Coronary artery (tissue), 2 donors: ENCODE results near the gene NFIB.
A peak's percentile ranks its signal among the peaks of the same experiment; 100 is the strongest.

Experiments
- DNase-seq: peaks from one replicate; pipeline ENCODE4 v3.0.0-alpha.2; 2017; ENCODE audit warnings: low spot score
- H3K27ac ChIP-seq, 2 donors: fragments of 200-600 bp; sonication (generic); one replicate each; pipeline ENCODE4 v1.5.1; 2016 to 2019
- H3K4me3 ChIP-seq: fragments of 200-600 bp; sonication (generic); 2 replicates; pipeline ENCODE4 v1.5.1; 2016; ENCODE audit warnings: mild to moderate bottlenecking, moderate library complexity
- TF ChIP-seq, protein P1 (sequence below): fragments of 200-600 bp; sonication (generic); IDR thresholded peaks from one replicate; pipeline ENCODE4 v1.5.1; 2019; ENCODE audit warnings: antibody characterized with exemption

The NFIB gene

DNA sequence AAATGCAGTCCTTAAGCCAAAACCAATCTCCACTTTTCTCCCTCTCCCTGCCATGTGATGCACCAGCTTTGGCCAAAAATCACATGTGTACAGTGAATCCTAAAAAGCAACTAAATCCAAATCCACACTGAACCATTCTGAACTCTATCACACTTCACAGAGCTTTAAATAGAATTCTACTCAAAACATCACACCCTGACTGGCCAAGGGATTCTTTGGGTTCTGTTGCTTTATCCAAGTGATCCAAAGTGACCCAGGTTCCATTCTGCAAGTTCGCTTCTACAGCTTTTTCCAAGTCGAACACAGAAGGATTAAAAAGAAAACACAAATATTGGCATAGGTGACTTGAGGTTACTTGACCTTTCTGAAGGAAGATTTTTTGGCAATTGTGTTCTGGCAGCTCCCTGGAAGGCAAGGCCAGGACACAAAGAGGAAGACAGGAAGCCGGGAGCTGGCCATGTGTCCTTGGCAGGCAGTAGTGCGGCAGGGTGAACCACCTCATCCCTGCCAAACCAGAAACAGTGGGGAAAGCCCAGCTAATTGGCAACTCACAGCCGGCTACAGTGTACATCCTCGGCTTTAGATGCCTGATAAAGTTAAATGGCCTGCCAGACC is 115.0 kb downstream of the NFIB start:
- TF ChIP-seq, protein P1, sequence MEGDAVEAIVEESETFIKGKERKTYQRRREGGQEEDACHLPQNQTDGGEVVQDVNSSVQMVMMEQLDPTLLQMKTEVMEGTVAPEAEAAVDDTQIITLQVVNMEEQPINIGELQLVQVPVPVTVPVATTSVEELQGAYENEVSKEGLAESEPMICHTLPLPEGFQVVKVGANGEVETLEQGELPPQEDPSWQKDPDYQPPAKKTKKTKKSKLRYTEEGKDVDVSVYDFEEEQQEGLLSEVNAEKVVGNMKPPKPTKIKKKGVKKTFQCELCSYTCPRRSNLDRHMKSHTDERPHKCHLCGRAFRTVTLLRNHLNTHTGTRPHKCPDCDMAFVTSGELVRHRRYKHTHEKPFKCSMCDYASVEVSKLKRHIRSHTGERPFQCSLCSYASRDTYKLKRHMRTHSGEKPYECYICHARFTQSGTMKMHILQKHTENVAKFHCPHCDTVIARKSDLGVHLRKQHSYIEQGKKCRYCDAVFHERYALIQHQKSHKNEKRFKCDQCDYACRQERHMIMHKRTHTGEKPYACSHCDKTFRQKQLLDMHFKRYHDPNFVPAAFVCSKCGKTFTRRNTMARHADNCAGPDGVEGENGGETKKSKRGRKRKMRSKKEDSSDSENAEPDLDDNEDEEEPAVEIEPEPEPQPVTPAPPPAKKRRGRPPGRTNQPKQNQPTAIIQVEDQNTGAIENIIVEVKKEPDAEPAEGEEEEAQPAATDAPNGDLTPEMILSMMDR: no peak
- DNase-seq: no peak
- peak overlapping the region; percentile 36 for H3K4me3 ChIP-seq

DNA sequence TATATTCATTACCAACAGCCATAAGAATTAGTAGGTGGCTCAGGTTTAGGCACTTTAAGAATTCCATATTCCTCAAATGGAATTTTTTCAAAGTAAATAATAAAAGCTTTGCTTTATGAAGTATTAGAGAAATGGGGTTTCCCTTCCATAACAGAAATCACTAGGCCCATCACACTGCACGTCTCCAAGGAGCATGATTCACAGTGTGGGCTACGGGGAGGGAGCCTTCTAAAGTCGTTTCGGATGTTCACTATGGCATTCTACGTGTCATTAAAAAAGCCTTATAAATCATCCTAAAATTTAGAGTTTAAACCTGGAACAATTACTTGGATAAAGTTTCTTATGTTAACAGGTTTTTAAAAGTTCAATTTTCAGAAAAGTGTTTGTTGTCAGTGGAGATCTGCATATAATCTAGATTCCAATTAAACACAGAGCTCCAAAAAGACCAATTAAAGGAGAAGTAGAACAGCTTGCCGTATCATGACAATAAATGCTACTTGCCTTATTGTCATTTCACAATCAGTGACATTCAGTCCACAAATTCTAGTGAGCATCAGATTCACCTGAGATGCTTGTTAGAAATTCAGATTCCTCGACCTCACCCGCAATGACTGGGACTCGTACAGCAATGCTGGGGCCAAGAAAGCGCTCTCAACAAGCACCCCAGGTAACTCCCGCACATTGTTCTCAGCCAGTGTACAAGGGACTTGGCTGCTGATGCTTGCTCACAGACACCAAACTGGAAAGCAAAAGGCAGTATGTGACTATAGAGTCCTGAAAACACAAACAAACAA is 115.7 kb downstream of the NFIB start:
- H3K27ac ChIP-seq: peak overlapping the region; percentile 24 to 52
- no peak for DNase-seq
- peak overlapping the region; percentile 36 for H3K4me3 ChIP-seq
- TF ChIP-seq, protein P1: no peak

More for the DNA sequence above, 115.0 kb downstream of the NFIB start:
- H3K27ac ChIP-seq: peak overlapping the region; percentile 24 to 52

DNA sequence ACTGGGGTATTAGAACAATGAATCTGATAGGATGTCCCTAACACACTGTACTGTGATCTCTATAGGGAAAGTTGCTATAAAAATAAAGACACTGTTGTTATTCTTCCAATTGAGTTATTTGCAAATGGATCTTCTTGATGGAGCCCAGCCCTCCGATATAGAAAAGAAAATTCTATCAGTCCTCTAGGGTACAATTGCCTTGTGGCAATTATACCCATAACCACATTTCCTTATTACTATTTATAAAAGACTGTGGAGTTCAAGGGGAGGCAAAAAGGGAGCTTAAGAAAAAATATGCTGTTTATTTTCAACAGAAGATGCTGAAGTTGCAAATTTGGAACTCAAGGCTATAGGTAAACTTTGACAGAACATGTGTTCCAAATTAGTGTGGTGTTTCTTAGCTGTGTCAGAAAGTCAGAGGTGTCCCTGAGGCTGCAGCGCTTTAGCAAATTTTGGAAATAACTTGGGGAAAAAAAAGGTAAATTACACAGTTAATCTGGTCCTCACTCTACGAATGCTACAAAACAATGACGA is 116.5 kb downstream of the NFIB start:
- DNase-seq: no peak
- Histone ChIP-seq H3K27ac (no peak overlapping the region), H3K4me3 (no peak overlapping the region)
- TF ChIP-seq, protein P1: no peak

DNA sequence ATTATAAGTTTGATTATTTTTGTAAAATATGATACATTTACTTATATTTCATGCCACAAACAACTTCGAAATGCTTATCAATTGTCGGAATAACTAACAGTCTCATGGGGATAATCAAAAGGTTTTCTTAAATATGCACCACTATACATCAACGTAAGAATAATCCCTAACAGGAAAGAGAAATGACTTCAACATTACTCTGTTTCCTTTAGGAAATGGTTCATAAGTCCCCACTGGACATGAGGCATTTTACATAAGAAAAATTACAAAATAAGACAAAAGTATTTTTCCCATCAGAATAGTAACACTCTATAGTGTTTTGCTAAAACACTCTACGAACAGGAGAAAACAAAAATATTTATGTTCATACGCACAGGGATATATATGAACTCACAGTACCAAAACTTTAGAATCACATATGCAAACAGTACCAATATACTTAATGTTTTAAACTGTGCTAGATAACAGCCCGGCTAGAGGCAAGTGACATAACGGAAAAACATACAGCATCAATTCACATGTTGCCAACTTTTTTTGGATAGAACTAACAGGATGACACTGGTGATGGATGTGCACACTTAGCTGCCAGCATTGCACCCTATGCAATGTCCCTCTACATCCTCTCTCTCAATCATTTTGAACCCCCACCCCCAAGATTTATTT is 120.5 kb downstream of the NFIB start:
- TF ChIP-seq, protein P1: no peak
- no peak overlapping the region for H3K27ac ChIP-seq
- no peak overlapping the region for H3K4me3 ChIP-seq
- DNase-seq: no peak

DNA sequence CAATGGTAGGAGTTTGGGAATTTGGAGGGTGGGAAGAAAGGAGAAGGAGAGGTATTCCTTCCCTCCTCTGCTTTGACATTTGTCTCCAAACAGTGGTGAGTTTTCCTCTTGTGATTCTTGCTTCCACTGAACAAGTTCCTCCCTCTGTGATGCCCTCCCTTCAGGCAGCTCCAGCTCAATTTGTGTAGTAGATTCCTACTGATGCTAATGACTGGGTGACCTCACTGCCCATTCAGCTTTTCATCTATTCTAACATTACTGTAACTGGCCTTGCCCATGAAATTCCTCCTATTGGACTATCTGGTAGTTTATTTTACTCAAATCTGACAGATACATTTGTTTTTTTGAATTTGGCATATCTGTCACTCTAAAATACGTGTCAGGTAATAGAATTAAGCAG is 121.4 kb downstream of the NFIB start:
- no peak for DNase-seq
- Histone ChIP-seq H3K27ac (no peak overlapping the region), H3K4me3 (no peak overlapping the region)
- TF ChIP-seq, protein P1: no peak

DNA sequence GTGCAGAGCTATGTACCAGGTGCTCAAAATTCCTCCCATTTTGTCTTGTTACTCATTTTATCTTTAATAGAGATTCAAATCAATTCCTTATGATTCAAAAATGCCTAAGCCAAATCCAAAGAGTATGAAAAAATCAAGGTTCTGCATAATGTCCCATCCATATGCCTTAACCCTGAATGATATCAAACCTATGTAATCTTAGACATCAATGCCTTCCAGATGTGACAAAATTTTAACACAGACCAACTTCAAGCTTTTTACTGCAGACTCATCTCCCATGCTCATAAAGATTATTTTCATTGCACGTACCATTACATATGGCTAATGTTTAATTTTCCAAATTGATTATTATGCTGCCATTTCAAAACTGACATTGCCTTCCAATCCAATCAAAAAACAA is 122.4 kb downstream of the NFIB start:
- no peak overlapping the region for H3K27ac ChIP-seq
- no peak for DNase-seq
- no peak overlapping the region for H3K4me3 ChIP-seq
- TF ChIP-seq, protein P1: no peak
